ENCODE measurements around the gene IL2.

DNA sequence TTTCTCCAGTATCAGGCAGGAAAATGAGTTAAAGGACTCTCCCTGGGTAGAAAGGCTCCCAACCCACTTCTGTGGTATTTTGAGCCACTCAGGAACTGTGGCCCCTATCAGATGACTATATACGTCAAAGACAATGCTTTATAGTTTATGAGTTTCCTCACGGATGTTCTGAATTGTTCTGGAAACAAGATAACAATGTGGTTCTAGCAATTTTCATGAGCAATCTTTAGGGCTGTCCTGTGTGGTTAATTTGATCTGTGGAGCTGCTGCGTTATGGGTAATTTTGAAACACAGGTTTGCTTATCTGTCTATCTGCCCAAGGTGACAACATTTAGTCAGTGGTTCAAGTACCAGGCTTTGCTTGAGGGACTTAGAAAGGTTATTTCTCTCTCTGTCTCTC, 46.7 kb upstream of the IL2 start:
- TF ChIP-seq POLR2AphosphoS5 (IDR thresholded peaks at IDR 0.05) (no peak), POLR2A (IDR thresholded peaks at IDR 0.05) (no peak)
- TF ChIP-seq, protein P1, sequence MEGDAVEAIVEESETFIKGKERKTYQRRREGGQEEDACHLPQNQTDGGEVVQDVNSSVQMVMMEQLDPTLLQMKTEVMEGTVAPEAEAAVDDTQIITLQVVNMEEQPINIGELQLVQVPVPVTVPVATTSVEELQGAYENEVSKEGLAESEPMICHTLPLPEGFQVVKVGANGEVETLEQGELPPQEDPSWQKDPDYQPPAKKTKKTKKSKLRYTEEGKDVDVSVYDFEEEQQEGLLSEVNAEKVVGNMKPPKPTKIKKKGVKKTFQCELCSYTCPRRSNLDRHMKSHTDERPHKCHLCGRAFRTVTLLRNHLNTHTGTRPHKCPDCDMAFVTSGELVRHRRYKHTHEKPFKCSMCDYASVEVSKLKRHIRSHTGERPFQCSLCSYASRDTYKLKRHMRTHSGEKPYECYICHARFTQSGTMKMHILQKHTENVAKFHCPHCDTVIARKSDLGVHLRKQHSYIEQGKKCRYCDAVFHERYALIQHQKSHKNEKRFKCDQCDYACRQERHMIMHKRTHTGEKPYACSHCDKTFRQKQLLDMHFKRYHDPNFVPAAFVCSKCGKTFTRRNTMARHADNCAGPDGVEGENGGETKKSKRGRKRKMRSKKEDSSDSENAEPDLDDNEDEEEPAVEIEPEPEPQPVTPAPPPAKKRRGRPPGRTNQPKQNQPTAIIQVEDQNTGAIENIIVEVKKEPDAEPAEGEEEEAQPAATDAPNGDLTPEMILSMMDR (IDR thresholded peaks at IDR 0.05) = no peak

All from gastroesophageal sphincter (tissue), 3 donors.